ENCODE measurements around the gene PTPN7. TPM values are rescaled to one million over a fixed set of nuclear protein-coding genes. Genes with fewer than 3 reads are reported as not detected.
"Not testable (repeated sequence)": the region's sequence is repeated elsewhere in the genome, so short reads cannot be mapped to it uniquely, and the experiment has no call there.

The PTPN7 gene
- total RNA-seq, 4 donors from 2014 or later: 0.78 to 2.0 (median 1.7) TPM

GRCh38 chr1:202194328-202194648 is 33.9 kb upstream of the PTPN7 start:
- no peak overlapping the region for H3K27ac ChIP-seq
- H3K36me3 ChIP-seq: no peaks in the 10 kb centered on the region
- peaks cover 48% of the 10 kb centered on the region for H3K27me3 ChIP-seq
- ATAC-seq: no peak
- peak overlapping the region in 1 of 2 donors; percentile 43 for H3K4me3 ChIP-seq
- WGBS, 2 donors (ENCODE audit: low coverage in 1 of 2): no CpG with 5 or more reads among the region's 11 CpGs
- H3K4me1 ChIP-seq: peaks cover 0 to 18% (median 0%) of the 10 kb centered on the region in 3 donors
- no peaks in the 10 kb centered on the region for H3K9me3 ChIP-seq
- TF ChIP-seq EP300 (IDR thresholded peaks at IDR 0.05) (no peak), CTCF (IDR thresholded peaks at IDR 0.05) (no peak), POLR2A (IDR thresholded peaks at IDR 0.05) (no peak), POLR2AphosphoS5 (IDR thresholded peaks at IDR 0.05) (no peak)

DNA sequence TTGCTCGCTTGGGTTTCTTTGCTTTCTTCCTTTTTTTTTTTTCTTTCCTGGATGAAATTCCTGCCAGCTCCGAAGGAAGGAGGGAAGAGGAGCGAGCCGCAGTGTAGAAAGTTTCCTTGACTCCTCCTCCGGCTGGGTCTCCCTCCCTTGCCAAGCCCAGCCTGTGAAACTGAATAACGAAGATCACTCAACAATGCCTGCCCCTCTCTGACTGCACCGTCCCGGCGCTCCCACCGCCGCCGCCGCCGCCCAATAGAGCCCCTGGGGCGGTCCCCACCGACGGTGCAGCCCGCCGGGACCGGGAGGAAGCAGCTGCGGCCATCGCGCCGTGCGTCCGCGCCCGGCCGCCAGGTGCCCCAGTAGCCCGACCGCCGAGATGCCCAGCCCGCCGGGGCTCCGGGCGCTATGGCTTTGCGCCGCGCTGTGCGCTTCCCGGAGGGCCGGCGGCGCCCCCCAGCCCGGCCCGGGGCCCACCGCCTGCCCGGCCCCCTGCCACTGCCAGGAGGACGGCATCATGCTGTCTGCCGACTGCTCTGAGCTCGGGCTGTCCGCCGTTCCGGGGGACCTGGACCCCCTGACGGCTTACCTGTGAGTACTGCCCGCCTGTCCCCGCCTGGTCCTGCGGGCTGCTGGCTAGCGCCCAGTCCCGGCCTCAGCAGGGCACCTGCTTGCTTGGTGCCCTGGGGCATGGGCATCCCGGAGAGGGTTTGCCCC is 33.4 kb upstream of the PTPN7 start, which contains the start of gene LGR6:
Gene LGR6, plus strand, starts transcription at position 186 of the 714 bp plus-strand sequence. Its CDS starts 191 bp downstream, at position 377.
- WGBS, 2 donors (ENCODE audit: low coverage in 1 of 2): 0 to 6% methylated on average over 2 to 7 of the region's 61 CpGs
- peaks cover 52% of the 10 kb centered on the region for H3K27me3 ChIP-seq
- TF ChIP-seq CTCF (IDR thresholded peaks at IDR 0.05): peak in 1 of 4 experiments; percentile 39
- no peak for TF ChIP-seq EP300 (IDR thresholded peaks at IDR 0.05)
- H3K4me1 ChIP-seq: peaks cover 0 to 17% (median 0%) of the 10 kb centered on the region in 3 donors
- no peak within 1 kb of the TSS for H3K27ac ChIP-seq
- no peaks in the 10 kb centered on the region for H3K9me3 ChIP-seq
- no peak for ATAC-seq
- peak within 1 kb of the TSS in 1 of 2 donors; percentile 43 for H3K4me3 ChIP-seq
- H3K36me3 ChIP-seq: no peaks in the 10 kb centered on the region

- Histone ChIP-seq H3K4me3 (peak overlapping the region in 1 of 2 donors; percentile 43), H3K4me1 (peaks cover 0 to 17% (median 0%) of the 10 kb centered on the region in 3 donors), H3K27me3 (peaks cover 60% of the 10 kb centered on the region), H3K27ac (no peak overlapping the region), H3K9me3 (no peaks in the 10 kb centered on the region), H3K36me3 (no peaks in the 10 kb centered on the region)
- 14 to 62% methylated on average over 1 to 2 of the region's 18 CpGs for WGBS, 2 donors (ENCODE audit: low coverage in 1 of 2)
- no peak for TF ChIP-seq EP300 (IDR thresholded peaks at IDR 0.05)
- TF ChIP-seq CTCF (IDR thresholded peaks at IDR 0.05): peak in 3 of 4 experiments; percentile 69 to 94 (median 74)
- ATAC-seq: peak; percentile 55
Measured at GRCh38 chr1:202192770-202193613, 32.6 kb upstream of the PTPN7 start.

DNA sequence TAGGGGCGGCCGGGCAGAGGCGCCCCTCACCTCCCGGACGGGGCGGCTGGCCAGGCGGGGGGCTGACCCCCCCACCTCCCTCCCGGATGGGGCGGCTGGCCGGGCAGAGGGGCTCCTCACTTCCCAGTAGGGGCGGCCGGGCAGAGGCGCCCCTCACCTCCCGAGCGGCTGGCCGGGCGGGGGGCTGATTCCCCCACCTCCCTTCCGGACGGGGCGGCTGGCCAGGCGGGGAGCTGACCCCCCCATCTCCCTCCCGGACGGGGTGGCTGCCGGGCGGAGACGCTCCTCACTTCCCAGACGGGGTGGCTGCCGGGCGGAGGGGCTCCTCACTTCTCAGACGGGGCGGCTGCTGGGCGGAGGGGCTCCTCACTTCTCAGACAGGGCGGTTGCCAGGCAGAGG is 31.0 kb upstream of the PTPN7 start:
- H3K27ac ChIP-seq, H3K4me3 ChIP-seq, ATAC-seq, H3K36me3 ChIP-seq, H3K9me3 ChIP-seq: not testable (repeated sequence)
- WGBS, 2 donors (ENCODE audit: low coverage in 1 of 2): no CpG with 5 or more reads among the region's 33 CpGs
- H3K4me1 ChIP-seq: peaks cover 0 to 17% (median 0%) of the 10 kb centered on the region in 3 donors
- H3K27me3 ChIP-seq: peaks cover 75% of the 10 kb centered on the region

GRCh38 chr1:202189918-202190715 is 29.7 kb upstream of the PTPN7 start:
- no peak for ATAC-seq
- Histone ChIP-seq H3K36me3 (no peaks in the 10 kb centered on the region), H3K9me3 (no peaks in the 10 kb centered on the region), H3K4me1 (peaks cover 0 to 19% (median 0%) of the 10 kb centered on the region in 3 donors), H3K27me3 (peaks cover 77% of the 10 kb centered on the region), H3K27ac (no peak overlapping the region), H3K4me3 (no peak overlapping the region)
- no peak for TF ChIP-seq CTCF (IDR thresholded peaks at IDR 0.05)
- no peak for TF ChIP-seq POLR2A (IDR thresholded peaks at IDR 0.05)
- no peak for TF ChIP-seq EP300 (IDR thresholded peaks at IDR 0.05)
- TF ChIP-seq POLR2AphosphoS5 (IDR thresholded peaks at IDR 0.05): no peak
- WGBS, 2 donors (ENCODE audit: low coverage in 1 of 2): 60 to 89% methylated on average over 1 to 4 of the region's 7 CpGs

All from gastroesophageal sphincter (tissue), 4 donors.